ENCODE measurements around the gene FTCD.
"Not testable (repeated sequence)": the region's sequence is repeated elsewhere in the genome, so short reads cannot be mapped to it uniquely, and the experiment has no call there.

The FTCD gene

DNA sequence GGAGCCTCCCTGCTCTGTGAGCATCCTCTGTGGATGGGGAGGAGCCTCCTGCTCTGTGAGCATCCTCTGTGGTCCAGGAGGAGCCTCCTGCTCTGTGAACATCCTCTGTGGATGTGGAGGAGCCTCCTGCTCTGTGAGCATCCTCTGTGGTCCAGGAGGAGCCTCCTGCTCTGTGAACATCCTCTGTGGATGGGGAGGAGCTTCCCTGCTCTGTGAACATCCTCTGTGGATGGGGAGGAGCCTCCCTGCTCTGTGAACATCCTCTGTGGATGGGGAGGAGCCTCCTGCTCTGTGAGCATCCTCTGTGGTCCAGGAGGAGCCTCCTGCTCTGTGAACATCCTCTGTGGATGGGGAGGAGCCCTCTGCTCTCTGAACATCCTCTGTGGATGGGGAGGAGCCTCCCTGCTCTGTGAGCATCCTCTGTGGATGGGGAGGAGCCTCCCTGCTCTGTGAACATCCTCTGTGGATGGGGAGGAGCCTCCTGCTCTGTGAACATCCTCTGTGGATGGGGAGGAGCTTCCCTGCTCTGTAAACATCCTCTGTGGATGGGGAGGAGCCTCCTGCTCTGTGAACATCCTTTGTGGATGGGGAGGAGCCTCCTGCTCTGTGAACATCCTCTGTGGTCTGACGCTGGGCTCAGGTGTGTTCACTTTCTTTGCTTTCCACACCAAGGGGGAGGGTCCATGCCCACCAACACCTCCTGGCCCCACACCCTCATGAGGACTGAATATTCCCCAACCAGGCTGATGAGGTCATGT lies 15.2 kb upstream of the FTCD start:
- not testable (repeated sequence) for H3K9ac ChIP-seq (ENCODE audit: low read length in 5 of 5); H3K4me3 ChIP-seq (ENCODE audit: low read depth in 1 of 5, low read length in 5 of 5); H3K27me3 ChIP-seq (ENCODE audit: control insufficient read depth in 5 of 5, insufficient read depth in 4 of 5, low read length in 5 of 5); H3K27ac ChIP-seq (ENCODE audit: low read depth, low read length); H3K36me3 ChIP-seq (ENCODE audit: control insufficient read depth in 5 of 5, insufficient read depth in 5 of 5, low read length in 5 of 5); H3K4me1 ChIP-seq (ENCODE audit: control insufficient read depth in 5 of 5, insufficient read depth in 5 of 5, low read length in 5 of 5)
- H3K9me3 ChIP-seq (ENCODE audit: control insufficient read depth in 5 of 5, low read length in 5 of 5), result peaks cover 0 to 12% (median 0%) of the 10 kb centered on the region in 5 donors

- Histone ChIP-seq H3K4me1 (ENCODE audit: control insufficient read depth in 5 of 5, insufficient read depth in 5 of 5, low read length in 5 of 5) (peaks cover 0 to 2% (median 0%) of the 10 kb centered on the region in 5 donors), H3K27ac (ENCODE audit: low read depth, low read length) (no peak overlapping the region), H3K27me3 (ENCODE audit: control insufficient read depth in 5 of 5, insufficient read depth in 4 of 5, low read length in 5 of 5) (no peaks in the 10 kb centered on the region), H3K9ac (ENCODE audit: low read length in 5 of 5) (no peak overlapping the region), H3K36me3 (ENCODE audit: control insufficient read depth in 5 of 5, insufficient read depth in 5 of 5, low read length in 5 of 5) (no peaks in the 10 kb centered on the region), H3K4me3 (ENCODE audit: low read depth in 1 of 5, low read length in 5 of 5) (no peak overlapping the region), H3K9me3 (ENCODE audit: control insufficient read depth in 5 of 5, low read length in 5 of 5) (peaks cover 0 to 5% (median 0%) of the 10 kb centered on the region in 5 donors)
These were observed 13.4 kb upstream of the FTCD start for GRCh38 chr21:46168659-46169386.

GRCh38 chr21:46168238-46168637 lies 12.9 kb upstream of the FTCD start:
- H3K27me3 ChIP-seq (ENCODE audit: control insufficient read depth in 5 of 5, insufficient read depth in 4 of 5, low read length in 5 of 5), result no peaks in the 10 kb centered on the region
- H3K36me3 ChIP-seq (ENCODE audit: control insufficient read depth in 5 of 5, insufficient read depth in 5 of 5, low read length in 5 of 5), result no peaks in the 10 kb centered on the region
- H3K4me1 ChIP-seq (ENCODE audit: control insufficient read depth in 5 of 5, insufficient read depth in 5 of 5, low read length in 5 of 5), result peaks cover 0 to 2% (median 0%) of the 10 kb centered on the region in 5 donors
- H3K9me3 ChIP-seq (ENCODE audit: control insufficient read depth in 5 of 5, low read length in 5 of 5), result no peaks in the 10 kb centered on the region
- no peak overlapping the region for H3K27ac ChIP-seq (ENCODE audit: low read depth, low read length)
- H3K4me3 ChIP-seq (ENCODE audit: low read depth in 1 of 5, low read length in 5 of 5), result no peak overlapping the region
- H3K9ac ChIP-seq (ENCODE audit: low read length in 5 of 5), result no peak overlapping the region

DNA sequence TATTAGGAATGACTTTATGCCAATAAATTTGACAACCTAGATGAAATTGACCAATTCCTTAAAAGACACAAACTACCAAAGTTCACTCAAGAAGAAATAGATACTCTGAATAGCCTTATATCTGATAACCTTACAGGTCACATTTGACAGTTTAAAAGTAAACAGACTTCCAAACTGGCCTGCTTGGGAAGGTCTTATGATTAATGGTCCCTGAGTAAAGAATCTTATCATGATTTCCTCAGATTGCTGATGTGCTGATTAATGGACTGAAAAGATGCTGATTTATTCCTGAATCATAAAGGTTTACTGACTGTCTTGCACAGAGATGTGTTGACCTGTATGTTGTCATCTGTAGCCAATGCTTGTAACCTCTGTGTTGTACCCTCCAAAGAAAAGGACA lies 9.7 kb upstream of the FTCD start:
- H3K27ac ChIP-seq (ENCODE audit: low read depth, low read length), result no peak overlapping the region
- peaks cover 0 to 6% (median 0%) of the 10 kb centered on the region in 5 donors for H3K27me3 ChIP-seq (ENCODE audit: control insufficient read depth in 5 of 5, insufficient read depth in 4 of 5, low read length in 5 of 5)
- H3K36me3 ChIP-seq (ENCODE audit: control insufficient read depth in 5 of 5, insufficient read depth in 5 of 5, low read length in 5 of 5), result no peaks in the 10 kb centered on the region
- no peaks in the 10 kb centered on the region for H3K4me1 ChIP-seq (ENCODE audit: control insufficient read depth in 5 of 5, insufficient read depth in 5 of 5, low read length in 5 of 5)
- no peaks in the 10 kb centered on the region for H3K9me3 ChIP-seq (ENCODE audit: control insufficient read depth in 5 of 5, low read length in 5 of 5)
- H3K4me3 ChIP-seq (ENCODE audit: low read depth in 1 of 5, low read length in 5 of 5), result no peak overlapping the region
- H3K9ac ChIP-seq (ENCODE audit: low read length in 5 of 5), result no peak overlapping the region

DNA sequence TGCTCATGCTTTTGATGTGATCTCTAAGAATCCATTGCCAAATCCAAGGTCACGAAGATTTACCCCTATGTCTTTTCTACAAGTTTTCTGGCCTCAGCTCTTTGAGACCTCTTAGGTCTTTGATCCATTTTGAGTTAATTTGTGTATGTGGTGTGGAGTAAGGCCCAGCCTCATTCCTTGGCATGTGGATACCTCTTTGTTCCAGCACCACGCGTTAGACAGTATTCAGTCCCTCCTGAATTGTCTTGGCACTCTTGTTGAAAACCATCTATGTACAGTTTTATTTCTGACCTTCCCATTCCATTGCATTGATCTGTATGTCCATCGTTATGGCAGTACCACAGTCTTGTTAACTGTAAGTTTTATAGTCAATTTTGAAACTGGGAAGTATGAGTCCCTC lies 8.0 kb upstream of the FTCD start:
- H3K9ac ChIP-seq (ENCODE audit: low read length in 5 of 5), result no peak overlapping the region
- no peaks in the 10 kb centered on the region for H3K4me1 ChIP-seq (ENCODE audit: control insufficient read depth in 5 of 5, insufficient read depth in 5 of 5, low read length in 5 of 5)
- H3K27me3 ChIP-seq (ENCODE audit: control insufficient read depth in 5 of 5, insufficient read depth in 4 of 5, low read length in 5 of 5), result peaks cover 0 to 6% (median 0%) of the 10 kb centered on the region in 5 donors
- no peaks in the 10 kb centered on the region for H3K9me3 ChIP-seq (ENCODE audit: control insufficient read depth in 5 of 5, low read length in 5 of 5)
- H3K36me3 ChIP-seq (ENCODE audit: control insufficient read depth in 5 of 5, insufficient read depth in 5 of 5, low read length in 5 of 5), result no peaks in the 10 kb centered on the region
- H3K27ac ChIP-seq (ENCODE audit: low read depth, low read length), result no peak overlapping the region
- H3K4me3 ChIP-seq (ENCODE audit: low read depth in 1 of 5, low read length in 5 of 5), result no peak overlapping the region

DNA sequence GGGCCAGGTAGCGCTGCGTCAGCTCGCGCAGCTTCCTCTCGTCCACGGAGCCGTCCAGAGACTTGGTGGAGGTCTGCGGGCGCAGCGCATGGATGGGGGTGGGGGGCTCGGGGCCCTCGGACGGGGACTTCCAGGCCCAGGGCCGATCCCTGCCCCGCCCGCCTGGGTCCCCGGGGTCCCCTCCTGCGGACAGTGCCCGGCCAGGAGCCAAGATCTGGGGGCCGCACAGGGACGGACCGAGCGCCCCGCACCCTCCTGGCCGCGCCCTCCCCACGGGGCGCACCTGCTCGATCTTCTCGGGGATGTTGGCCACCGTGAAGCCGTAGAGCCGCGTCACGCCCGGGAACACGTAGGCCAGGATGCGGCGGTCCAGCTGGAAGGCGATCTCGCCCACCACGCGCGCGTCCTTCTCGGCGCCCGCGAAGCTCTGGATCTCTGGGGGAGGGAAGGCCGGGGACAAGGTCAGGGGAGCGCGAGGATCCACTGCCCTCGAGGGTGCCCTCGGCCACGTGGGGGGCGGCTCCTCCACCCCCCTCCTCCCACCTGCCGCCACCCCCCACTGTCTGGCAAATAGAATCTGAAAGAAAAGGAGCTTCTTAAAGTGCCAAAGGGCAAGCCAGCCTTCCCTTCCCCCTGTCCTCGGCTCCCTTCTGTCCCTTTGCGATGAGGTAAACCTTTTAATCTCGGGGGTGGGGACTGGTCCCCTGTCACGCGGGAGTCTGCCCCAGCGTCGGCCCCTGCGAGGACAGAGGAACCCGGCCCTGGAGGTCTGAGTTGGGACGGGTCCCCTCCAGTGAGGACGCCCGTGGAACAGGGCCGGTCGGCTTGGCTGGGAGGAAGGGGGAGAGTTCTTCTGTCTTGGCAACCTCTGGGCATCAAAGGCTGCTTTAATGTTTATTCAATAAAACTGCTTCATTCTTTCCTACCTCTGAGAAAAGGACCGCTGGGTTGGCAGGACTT lies 6.5 kb upstream of the FTCD start:
- Histone ChIP-seq H3K4me3 (ENCODE audit: low read depth in 1 of 5, low read length in 5 of 5) (no peak overlapping the region), H3K36me3 (ENCODE audit: control insufficient read depth in 5 of 5, insufficient read depth in 5 of 5, low read length in 5 of 5) (no peaks in the 10 kb centered on the region), H3K27me3 (ENCODE audit: control insufficient read depth in 5 of 5, insufficient read depth in 4 of 5, low read length in 5 of 5) (peaks cover 0 to 6% (median 0%) of the 10 kb centered on the region in 5 donors), H3K27ac (ENCODE audit: low read depth, low read length) (no peak overlapping the region), H3K9ac (ENCODE audit: low read length in 5 of 5) (no peak overlapping the region), H3K4me1 (ENCODE audit: control insufficient read depth in 5 of 5, insufficient read depth in 5 of 5, low read length in 5 of 5) (no peaks in the 10 kb centered on the region), H3K9me3 (ENCODE audit: control insufficient read depth in 5 of 5, low read length in 5 of 5) (no peaks in the 10 kb centered on the region)

GRCh38 chr21:46160907-46161632 lies 5.7 kb upstream of the FTCD start:
- no peaks in the 10 kb centered on the region for H3K4me1 ChIP-seq (ENCODE audit: control insufficient read depth in 5 of 5, insufficient read depth in 5 of 5, low read length in 5 of 5)
- no peaks in the 10 kb centered on the region for H3K9me3 ChIP-seq (ENCODE audit: control insufficient read depth in 5 of 5, low read length in 5 of 5)
- no peaks in the 10 kb centered on the region for H3K36me3 ChIP-seq (ENCODE audit: control insufficient read depth in 5 of 5, insufficient read depth in 5 of 5, low read length in 5 of 5)
- H3K27me3 ChIP-seq (ENCODE audit: control insufficient read depth in 5 of 5, insufficient read depth in 4 of 5, low read length in 5 of 5), result peaks cover 0 to 6% (median 0%) of the 10 kb centered on the region in 5 donors
- H3K4me3 ChIP-seq (ENCODE audit: low read depth in 1 of 5, low read length in 5 of 5), result no peak overlapping the region
- H3K27ac ChIP-seq (ENCODE audit: low read depth, low read length), result no peak overlapping the region
- no peak overlapping the region for H3K9ac ChIP-seq (ENCODE audit: low read length in 5 of 5)

- no peaks in the 10 kb centered on the region for H3K9me3 ChIP-seq (ENCODE audit: control insufficient read depth in 5 of 5, low read length in 5 of 5)
- no peaks in the 10 kb centered on the region for H3K36me3 ChIP-seq (ENCODE audit: control insufficient read depth in 5 of 5, insufficient read depth in 5 of 5, low read length in 5 of 5)
- no peaks in the 10 kb centered on the region for H3K4me1 ChIP-seq (ENCODE audit: control insufficient read depth in 5 of 5, insufficient read depth in 5 of 5, low read length in 5 of 5)
- no peak overlapping the region for H3K27ac ChIP-seq (ENCODE audit: low read depth, low read length)
- no peak overlapping the region for H3K9ac ChIP-seq (ENCODE audit: low read length in 5 of 5)
- no peak overlapping the region for H3K4me3 ChIP-seq (ENCODE audit: low read depth in 1 of 5, low read length in 5 of 5)
- peaks cover 0 to 6% (median 0%) of the 10 kb centered on the region in 5 donors for H3K27me3 ChIP-seq (ENCODE audit: control insufficient read depth in 5 of 5, insufficient read depth in 4 of 5, low read length in 5 of 5)
These were observed 5.2 kb upstream of the FTCD start for GRCh38 chr21:46160657-46160906.

DNA sequence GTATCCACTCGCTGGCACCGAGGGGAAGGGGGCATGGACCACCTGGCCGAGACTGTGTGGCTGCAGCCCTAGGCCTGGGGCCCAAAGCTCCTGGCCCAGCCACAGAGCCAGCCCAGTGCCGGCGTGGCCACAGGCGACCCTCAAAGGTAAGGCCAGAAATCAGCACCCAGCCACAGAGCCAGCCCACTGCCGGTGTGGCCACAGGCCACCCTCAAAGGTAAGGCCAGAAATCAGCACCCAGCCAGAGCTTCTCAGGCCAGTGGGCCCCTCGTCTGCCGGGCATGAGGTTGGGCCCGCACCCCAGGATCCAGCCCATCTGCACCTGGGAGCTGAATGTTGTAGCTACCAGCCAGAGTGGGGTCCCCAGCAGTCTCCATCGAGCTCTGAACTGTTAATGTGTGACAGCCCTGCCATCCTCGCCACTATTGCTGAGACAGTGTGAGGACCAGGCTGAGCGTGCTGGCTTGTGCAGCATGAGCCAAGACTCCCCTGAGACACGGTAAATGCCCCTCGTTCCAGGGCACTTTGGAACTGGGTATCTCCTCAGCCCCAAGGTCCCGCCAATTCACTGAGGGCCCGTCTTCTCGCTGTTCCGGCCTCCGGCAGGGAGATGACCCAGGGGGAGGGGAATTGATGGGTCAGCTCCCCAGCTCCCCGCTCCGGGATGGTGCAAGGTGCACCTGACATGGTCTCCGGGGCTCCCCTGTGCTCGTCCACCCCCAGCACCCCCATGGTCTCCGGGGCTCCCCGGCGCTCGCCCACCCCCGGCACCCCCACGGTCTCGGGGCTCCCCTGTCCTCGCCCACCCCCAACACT lies 4.7 kb upstream of the FTCD start:
- no peak overlapping the region for H3K9ac ChIP-seq (ENCODE audit: low read length in 5 of 5)
- no peak overlapping the region for H3K27ac ChIP-seq (ENCODE audit: low read depth, low read length)
- no peaks in the 10 kb centered on the region for H3K9me3 ChIP-seq (ENCODE audit: control insufficient read depth in 5 of 5, low read length in 5 of 5)
- H3K4me1 ChIP-seq (ENCODE audit: control insufficient read depth in 5 of 5, insufficient read depth in 5 of 5, low read length in 5 of 5), result no peaks in the 10 kb centered on the region
- no peak overlapping the region for H3K4me3 ChIP-seq (ENCODE audit: low read depth in 1 of 5, low read length in 5 of 5)
- H3K36me3 ChIP-seq (ENCODE audit: control insufficient read depth in 5 of 5, insufficient read depth in 5 of 5, low read length in 5 of 5), result no peaks in the 10 kb centered on the region
- H3K27me3 ChIP-seq (ENCODE audit: control insufficient read depth in 5 of 5, insufficient read depth in 4 of 5, low read length in 5 of 5), result peaks cover 0 to 6% (median 0%) of the 10 kb centered on the region in 5 donors
